Subcutaneous abdominal adipose tissue (tissue), 5 donors: Measurements from ENCODE around the gene KAZN.

Experiments used
- H3K27ac ChIP-seq: one replicate; pipeline ENCODE4 v1.7.0; 2013; ENCODE audit warnings: low read depth, mild to moderate bottlenecking, inconsistent platforms, low read length, moderate library complexity
- H3K27me3 ChIP-seq, 5 donors: one replicate each; pipeline ENCODE4 v1.7.0; 2013; ENCODE audit warnings: low read length in 5 of 5, inconsistent platforms in 1 of 5; ENCODE audit not compliant: control insufficient read depth in 5 of 5, insufficient read depth in 4 of 5
- H3K36me3 ChIP-seq, 5 donors: one replicate each; pipeline ENCODE4 v1.7.0; 2013; ENCODE audit warnings: low read length in 5 of 5; ENCODE audit not compliant: control insufficient read depth in 5 of 5, insufficient read depth in 5 of 5
- H3K4me1 ChIP-seq, 5 donors: one replicate each; pipeline ENCODE4 v1.7.0; 2013; ENCODE audit warnings: low read length in 5 of 5, mild to moderate bottlenecking in 3 of 5, moderate library complexity in 1 of 5; ENCODE audit not compliant: control insufficient read depth in 5 of 5, insufficient read depth in 5 of 5
- H3K4me3 ChIP-seq, 5 donors: one replicate each; pipeline ENCODE4 v1.7.0; 2013; ENCODE audit warnings: low read length in 5 of 5, low read depth in 1 of 5
- H3K9ac ChIP-seq, 5 donors: one replicate each; pipeline ENCODE4 v1.7.0; 2013; ENCODE audit warnings: low read length in 5 of 5, mild to moderate bottlenecking in 4 of 5, moderate library complexity in 3 of 5
- H3K9me3 ChIP-seq, 5 donors: one replicate each; pipeline ENCODE4 v1.7.0; 2013; ENCODE audit warnings: low read length in 5 of 5; ENCODE audit not compliant: control insufficient read depth in 5 of 5
- donor health status: healthy.
- donor health status: healthy.
- donor health status: healthy.
- donor health status: healthy.
- donor health status: healthy.

The KAZN gene

GRCh38 chr1:14740016-14740415 is 141.5 kb downstream of the KAZN start:
- H3K9ac ChIP-seq, result no peak overlapping the region
- H3K4me1 ChIP-seq, result no peaks in the 10 kb centered on the region
- peaks cover 0 to 33% (median 19%) of the 10 kb centered on the region in 5 donors for H3K27me3 ChIP-seq
- no peak overlapping the region for H3K4me3 ChIP-seq
- H3K27ac ChIP-seq, result no peak overlapping the region
- no peaks in the 10 kb centered on the region for H3K9me3 ChIP-seq
- H3K36me3 ChIP-seq, result no peaks in the 10 kb centered on the region

DNA sequence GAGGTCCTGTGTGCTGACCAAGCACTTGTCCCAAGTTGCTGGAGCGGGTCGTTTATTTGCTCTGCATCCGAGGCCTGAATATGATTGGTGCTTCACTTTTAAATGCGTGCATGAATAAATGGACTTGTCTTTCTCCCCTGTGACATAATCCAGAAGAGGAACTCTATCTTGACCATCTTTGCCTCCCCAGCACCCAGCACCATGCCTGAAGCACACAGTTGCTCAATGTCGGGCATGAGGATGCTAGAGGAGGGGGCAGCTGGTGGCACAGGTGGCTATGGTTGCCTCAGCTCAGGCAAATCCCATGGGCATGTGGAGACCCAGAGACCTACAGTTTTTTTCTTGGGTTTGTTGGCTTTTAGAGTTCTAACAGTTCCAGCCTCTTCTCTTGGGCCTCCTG is 142.6 kb downstream of the KAZN start:
- Histone ChIP-seq H3K4me1 (no peaks in the 10 kb centered on the region), H3K27me3 (peaks cover 0 to 33% (median 19%) of the 10 kb centered on the region in 5 donors), H3K4me3 (no peak overlapping the region)

GRCh38 chr1:14741532-14741931 is 143.0 kb downstream of the KAZN start:
- Histone ChIP-seq H3K4me3 (no peak overlapping the region), H3K4me1 (no peaks in the 10 kb centered on the region), H3K27me3 (peaks cover 0 to 33% (median 19%) of the 10 kb centered on the region in 5 donors), H3K36me3 (no peaks in the 10 kb centered on the region), H3K9ac (no peak overlapping the region), H3K27ac (no peak overlapping the region), H3K9me3 (no peaks in the 10 kb centered on the region)

More for the DNA sequence above, 142.6 kb downstream of the KAZN start:
- Histone ChIP-seq H3K36me3 (no peaks in the 10 kb centered on the region), H3K27ac (no peak overlapping the region), H3K9me3 (no peaks in the 10 kb centered on the region), H3K9ac (no peak overlapping the region)

GRCh38 chr1:14742181-14742980 is 143.9 kb downstream of the KAZN start:
- H3K9ac ChIP-seq, result no peak overlapping the region
- H3K27me3 ChIP-seq, result peaks cover 0 to 25% (median 17%) of the 10 kb centered on the region in 5 donors
- no peaks in the 10 kb centered on the region for H3K36me3 ChIP-seq
- no peak overlapping the region for H3K4me3 ChIP-seq
- H3K4me1 ChIP-seq, result no peaks in the 10 kb centered on the region
- H3K9me3 ChIP-seq, result no peaks in the 10 kb centered on the region
- H3K27ac ChIP-seq, result no peak overlapping the region

DNA sequence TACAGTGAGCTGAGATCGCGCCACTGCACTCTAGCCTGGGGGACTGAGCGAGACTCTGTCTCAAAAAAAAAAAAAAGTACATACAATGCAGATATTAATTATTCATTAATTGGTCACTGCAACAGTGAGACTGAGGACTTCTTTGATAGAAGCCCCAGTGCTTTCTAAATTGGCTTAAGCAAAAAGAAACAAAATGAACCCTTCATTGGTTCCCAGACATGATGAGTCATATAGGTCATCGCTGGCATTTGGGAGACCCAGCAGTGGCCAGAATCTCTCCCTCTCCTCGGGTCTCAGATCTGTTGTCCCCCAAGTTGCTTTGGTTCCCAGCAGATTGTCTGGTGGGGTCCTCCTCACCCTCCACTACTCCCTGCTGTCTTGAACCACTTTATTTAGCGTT is 144.9 kb downstream of the KAZN start:
- no peak overlapping the region for H3K27ac ChIP-seq
- no peak overlapping the region for H3K9ac ChIP-seq
- H3K27me3 ChIP-seq, result peaks cover 0 to 22% (median 15%) of the 10 kb centered on the region in 5 donors
- H3K4me3 ChIP-seq, result no peak overlapping the region
- H3K4me1 ChIP-seq, result no peaks in the 10 kb centered on the region
- no peaks in the 10 kb centered on the region for H3K36me3 ChIP-seq
- H3K9me3 ChIP-seq, result no peaks in the 10 kb centered on the region

- Histone ChIP-seq H3K27ac (no peak overlapping the region), H3K36me3 (no peaks in the 10 kb centered on the region), H3K9ac (no peak overlapping the region), H3K4me3 (no peak overlapping the region), H3K9me3 (no peaks in the 10 kb centered on the region), H3K27me3 (peaks cover 0 to 13% (median 7%) of the 10 kb centered on the region in 5 donors), H3K4me1 (no peaks in the 10 kb centered on the region)
Observed at GRCh38 chr1:14745001-14745720, 146.7 kb downstream of the KAZN start.

DNA sequence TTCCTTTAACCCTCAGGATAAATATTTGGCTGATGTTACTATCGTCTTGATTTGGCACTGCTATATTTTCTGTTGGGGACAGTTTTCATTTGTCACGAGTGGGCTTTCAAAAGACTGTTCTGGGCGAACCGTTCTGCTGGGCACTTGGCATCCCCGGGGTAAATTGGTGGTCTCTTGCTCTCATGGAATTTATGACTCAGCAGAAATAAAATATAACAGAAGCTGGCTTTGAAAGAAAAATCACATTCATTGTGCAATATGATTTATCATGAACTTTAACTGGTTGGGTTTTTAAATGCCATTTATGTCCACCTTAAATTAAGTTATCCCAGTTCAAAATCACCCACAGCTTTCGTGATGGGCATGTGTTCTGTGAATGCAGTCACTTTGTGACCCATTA is 147.3 kb downstream of the KAZN start:
- H3K4me3 ChIP-seq, result no peak overlapping the region
- H3K27ac ChIP-seq, result no peak overlapping the region
- H3K4me1 ChIP-seq, result no peaks in the 10 kb centered on the region
- peaks cover 0 to 12% (median 5%) of the 10 kb centered on the region in 5 donors for H3K27me3 ChIP-seq
- no peaks in the 10 kb centered on the region for H3K9me3 ChIP-seq
- H3K9ac ChIP-seq, result no peak overlapping the region
- H3K36me3 ChIP-seq, result no peaks in the 10 kb centered on the region

GRCh38 chr1:14746393-14746792 is 147.9 kb downstream of the KAZN start:
- Histone ChIP-seq H3K27ac (no peak overlapping the region), H3K4me3 (no peak overlapping the region), H3K36me3 (no peaks in the 10 kb centered on the region), H3K27me3 (peaks cover 0 to 8% (median 0%) of the 10 kb centered on the region in 5 donors), H3K4me1 (no peaks in the 10 kb centered on the region), H3K9me3 (no peaks in the 10 kb centered on the region), H3K9ac (no peak overlapping the region)

DNA sequence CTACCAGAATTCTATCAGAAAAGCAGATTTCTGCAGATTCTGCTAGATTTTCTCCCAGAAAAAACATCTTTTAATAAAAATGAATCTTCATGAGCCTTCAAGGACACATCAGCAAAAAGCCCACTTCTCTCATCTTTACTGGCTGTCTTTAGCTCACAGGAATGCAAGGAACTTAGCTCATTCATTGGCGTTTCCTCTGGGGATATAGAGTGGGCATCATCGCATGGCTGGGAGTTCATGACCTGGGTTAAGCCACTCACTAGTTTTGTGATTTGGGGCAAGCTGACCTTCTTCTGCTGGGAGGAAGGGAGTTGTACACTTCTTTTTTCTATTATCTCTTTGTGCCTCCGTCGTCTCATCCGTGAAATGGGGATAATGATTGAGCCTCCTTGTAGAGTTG is 149.7 kb downstream of the KAZN start:
- H3K27me3 ChIP-seq, result no peaks in the 10 kb centered on the region
- H3K27ac ChIP-seq, result no peak overlapping the region
- no peaks in the 10 kb centered on the region for H3K4me1 ChIP-seq
- no peaks in the 10 kb centered on the region for H3K36me3 ChIP-seq
- H3K4me3 ChIP-seq, result no peak overlapping the region
- H3K9ac ChIP-seq, result no peak overlapping the region
- H3K9me3 ChIP-seq, result no peaks in the 10 kb centered on the region

DNA sequence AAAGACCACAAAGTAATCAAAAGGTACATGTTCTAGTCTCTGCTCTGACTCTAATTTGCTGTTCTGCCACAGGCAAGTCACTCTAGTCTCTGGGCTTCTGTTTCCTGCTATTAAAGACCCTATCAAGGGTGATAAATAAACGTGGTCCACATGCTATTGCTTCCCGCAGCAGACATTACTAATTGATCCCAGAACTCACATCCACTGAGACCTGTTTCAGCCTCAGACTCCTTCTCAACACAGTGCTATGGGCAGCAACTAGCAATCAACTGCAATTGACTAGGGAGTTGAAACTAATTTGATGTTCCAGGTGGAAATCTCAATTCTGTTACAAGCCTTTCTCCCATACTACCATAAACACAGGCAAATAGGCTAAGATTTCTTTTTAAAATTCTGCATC is 150.5 kb downstream of the KAZN start:
- Histone ChIP-seq H3K36me3 (no peaks in the 10 kb centered on the region), H3K27ac (no peak overlapping the region), H3K9ac (no peak overlapping the region), H3K4me3 (no peak overlapping the region), H3K4me1 (no peaks in the 10 kb centered on the region), H3K27me3 (no peaks in the 10 kb centered on the region), H3K9me3 (no peaks in the 10 kb centered on the region)
